ENCODE results near the gene CCNG2. TPM values are rescaled to one million over a fixed set of nuclear protein-coding genes. Genes with fewer than 3 reads are reported as not detected.

The CCNG2 gene
- total RNA-seq, 4 donors from 2014 or later: 21.3 to 67.0 (median 28.7) TPM

DNA sequence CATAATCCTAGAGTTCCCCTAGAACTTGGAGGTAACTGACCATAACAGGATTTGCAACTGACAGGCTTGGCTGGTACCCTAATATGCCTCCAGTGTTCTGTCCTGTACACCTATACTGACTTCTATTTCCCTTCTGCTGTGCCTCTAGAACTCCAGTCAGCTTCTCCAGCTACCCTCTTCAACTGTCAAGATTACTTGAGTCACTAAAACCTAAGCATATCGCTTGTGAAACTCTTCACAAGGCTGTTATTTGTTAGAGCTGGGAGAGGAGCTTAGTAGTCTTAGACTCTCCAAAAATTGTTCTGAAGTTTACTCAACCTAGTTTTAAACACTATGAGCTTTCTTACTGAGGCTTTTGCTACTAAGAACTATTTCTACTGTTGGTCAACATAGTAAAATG, 52.0 kb downstream of the CCNG2 start:
- intact Hi-C loops (cut with DNase I; ENCODE audit: low total_unique reads): loop anchor here (10.0 kb wide), 1 partner anchor 114 kb away; no protein-coding TSS in a partner anchor
- H3K36me3 ChIP-seq: no peaks in the 10 kb centered on the region
- no peaks in the 10 kb centered on the region for H3K27me3 ChIP-seq
- no peaks in the 10 kb centered on the region for H3K9me3 ChIP-seq
- TF ChIP-seq POLR2A (IDR thresholded peaks at IDR 0.05): no peak
- TF ChIP-seq, protein P1, sequence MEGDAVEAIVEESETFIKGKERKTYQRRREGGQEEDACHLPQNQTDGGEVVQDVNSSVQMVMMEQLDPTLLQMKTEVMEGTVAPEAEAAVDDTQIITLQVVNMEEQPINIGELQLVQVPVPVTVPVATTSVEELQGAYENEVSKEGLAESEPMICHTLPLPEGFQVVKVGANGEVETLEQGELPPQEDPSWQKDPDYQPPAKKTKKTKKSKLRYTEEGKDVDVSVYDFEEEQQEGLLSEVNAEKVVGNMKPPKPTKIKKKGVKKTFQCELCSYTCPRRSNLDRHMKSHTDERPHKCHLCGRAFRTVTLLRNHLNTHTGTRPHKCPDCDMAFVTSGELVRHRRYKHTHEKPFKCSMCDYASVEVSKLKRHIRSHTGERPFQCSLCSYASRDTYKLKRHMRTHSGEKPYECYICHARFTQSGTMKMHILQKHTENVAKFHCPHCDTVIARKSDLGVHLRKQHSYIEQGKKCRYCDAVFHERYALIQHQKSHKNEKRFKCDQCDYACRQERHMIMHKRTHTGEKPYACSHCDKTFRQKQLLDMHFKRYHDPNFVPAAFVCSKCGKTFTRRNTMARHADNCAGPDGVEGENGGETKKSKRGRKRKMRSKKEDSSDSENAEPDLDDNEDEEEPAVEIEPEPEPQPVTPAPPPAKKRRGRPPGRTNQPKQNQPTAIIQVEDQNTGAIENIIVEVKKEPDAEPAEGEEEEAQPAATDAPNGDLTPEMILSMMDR (IDR thresholded peaks at IDR 0.05): no peak
- no peak for DNase-seq
- no peaks in the 10 kb centered on the region for H3K4me1 ChIP-seq
- no peak overlapping the region for H3K27ac ChIP-seq
- H3K4me3 ChIP-seq: no peak overlapping the region

DNA sequence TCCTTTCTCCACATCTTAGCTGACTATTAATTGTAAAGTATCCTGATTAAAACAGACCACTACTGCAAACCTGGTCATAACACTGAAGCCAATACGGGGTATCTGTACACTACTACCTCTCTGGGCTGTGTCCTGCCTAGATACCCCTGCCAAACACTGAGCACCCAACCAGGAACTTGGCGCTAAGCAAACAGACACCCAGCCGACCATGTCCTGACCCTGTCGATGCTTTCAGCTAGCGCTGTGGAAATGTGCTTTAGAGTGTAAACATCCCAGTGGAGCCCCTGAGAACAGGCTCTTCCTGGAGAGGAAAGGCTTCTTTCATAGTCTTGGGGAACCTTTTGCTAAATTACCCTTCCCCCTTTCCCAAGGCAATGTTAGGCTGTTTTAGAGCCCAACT, 52.9 kb downstream of the CCNG2 start:
- Histone ChIP-seq H3K36me3 (no peaks in the 10 kb centered on the region), H3K27me3 (no peaks in the 10 kb centered on the region), H3K9me3 (no peaks in the 10 kb centered on the region), H3K4me1 (no peaks in the 10 kb centered on the region), H3K27ac (no peak overlapping the region), H3K4me3 (no peak overlapping the region)
- DNase-seq: no peak
- TF ChIP-seq POLR2A (IDR thresholded peaks at IDR 0.05): no peak
- TF ChIP-seq, protein P1 (IDR thresholded peaks at IDR 0.05): no peak
- intact Hi-C loops (cut with DNase I; ENCODE audit: low total_unique reads): loop anchor here (10.0 kb wide), 1 partner anchor 115 kb away; no protein-coding TSS in a partner anchor

DNA sequence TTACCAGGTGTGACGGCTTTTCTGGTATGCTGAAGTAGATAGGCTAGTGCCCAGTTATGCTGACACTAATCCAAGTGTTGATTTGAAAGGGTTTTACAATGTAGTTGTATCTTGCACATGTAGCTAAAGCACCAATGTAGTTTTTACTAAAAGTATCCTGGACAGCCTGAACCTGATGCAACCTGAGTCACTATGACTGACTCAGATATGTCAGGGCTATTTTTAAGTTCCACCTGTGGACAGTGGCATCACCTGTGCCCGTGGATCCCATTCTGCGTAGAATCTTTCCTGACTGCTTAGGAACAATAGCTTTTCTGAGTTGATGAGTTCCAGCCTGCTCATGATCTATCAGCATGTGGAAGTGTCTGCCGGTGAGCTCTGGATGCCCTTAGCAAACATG, 58.1 kb downstream of the CCNG2 start:
- Histone ChIP-seq H3K36me3 (no peaks in the 10 kb centered on the region), H3K27ac (no peak overlapping the region), H3K9me3 (no peaks in the 10 kb centered on the region), H3K27me3 (no peaks in the 10 kb centered on the region), H3K4me3 (no peak overlapping the region), H3K4me1 (no peaks in the 10 kb centered on the region)
- no peak for TF ChIP-seq POLR2A (IDR thresholded peaks at IDR 0.05)
- TF ChIP-seq, protein P1 (IDR thresholded peaks at IDR 0.05): no peak
- DNase-seq: no peak
- intact Hi-C loops (cut with DNase I; ENCODE audit: low total_unique reads): no loop called here

DNA sequence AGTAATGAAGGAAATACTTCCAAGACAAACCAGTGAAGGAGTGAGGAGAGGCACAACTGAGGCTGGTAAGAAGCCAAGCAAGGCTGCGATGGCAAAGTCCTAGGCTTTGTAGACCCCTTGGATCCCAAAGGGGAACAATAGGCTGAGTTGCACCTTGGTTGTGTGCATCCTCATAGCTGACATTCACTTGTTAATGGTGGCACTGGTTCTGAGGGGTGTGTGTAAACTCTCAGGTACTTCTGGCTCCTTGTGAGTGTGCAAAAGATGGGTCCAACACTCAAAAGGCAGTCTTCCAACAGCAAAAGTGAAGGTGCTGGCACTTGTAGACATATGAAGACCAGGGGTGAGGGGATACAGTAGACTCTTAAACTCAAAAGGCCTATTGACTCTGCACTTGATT, 60.5 kb downstream of the CCNG2 start:
- DNase-seq: no peak
- intact Hi-C loops (cut with DNase I; ENCODE audit: low total_unique reads): no loop called here
- no peak overlapping the region for H3K4me3 ChIP-seq
- H3K27ac ChIP-seq: no peak overlapping the region
- no peaks in the 10 kb centered on the region for H3K36me3 ChIP-seq
- TF ChIP-seq POLR2A (IDR thresholded peaks at IDR 0.05): no peak
- TF ChIP-seq, protein P1 (IDR thresholded peaks at IDR 0.05): no peak
- H3K4me1 ChIP-seq: no peaks in the 10 kb centered on the region
- H3K27me3 ChIP-seq: no peaks in the 10 kb centered on the region
- no peaks in the 10 kb centered on the region for H3K9me3 ChIP-seq

- Histone ChIP-seq H3K36me3 (no peaks in the 10 kb centered on the region), H3K9me3 (no peaks in the 10 kb centered on the region), H3K4me3 (no peak overlapping the region), H3K27ac (no peak overlapping the region), H3K27me3 (no peaks in the 10 kb centered on the region), H3K4me1 (no peaks in the 10 kb centered on the region)
- no peak for DNase-seq
- TF ChIP-seq, protein P1 (IDR thresholded peaks at IDR 0.05): no peak
- no peak for TF ChIP-seq POLR2A (IDR thresholded peaks at IDR 0.05)
- intact Hi-C loops (cut with DNase I; ENCODE audit: low total_unique reads): no loop called here
Measured at GRCh38 chr4:77219266-77219665, 62.3 kb downstream of the CCNG2 start.

Small RNAs within 50 kb of the gene (small RNA-seq; reads per million reads assigned to genes)
- not detected for gene RNU6-1187P

Other genes starting within 250 kb of the CCNG2 start
- gene SEPTIN11, start 207.5 kb upstream of the CCNG2 start, total RNA-seq: 100 to 1,000 TPM in 1 of 4 donors, 10 to 100 TPM in 3; 49.4 to 317 (median 88.1) TPM
- gene CCNI, start 81.2 kb upstream of the CCNG2 start, total RNA-seq: 100 to 1,000 TPM; 137 to 471 (median 239) TPM

All from uterus (tissue), 4 donors.